Body of pancreas (tissue), 4 donors: ENCODE results near the gene CD1D.

Source experiments
- CTCF ChIP-seq, 7 experiments: fragments of 450-650 bp in 4 of 7; fragments of 200-600 bp in 3 of 7; sonication (generic) in 3 of 7; IDR thresholded peaks; one replicate each; pipeline ENCODE4 v1.5.1; 2016 to 2019; ENCODE audit warnings: antibody characterized with exemption in 7 of 7
- POLR2A ChIP-seq, 3 donors: fragments of 450-650 bp; IDR thresholded peaks; one replicate each; pipeline ENCODE4 v1.6.1; 2016; ENCODE audit warnings: antibody characterized with exemption in 3 of 3, mild to moderate bottlenecking in 2 of 3

GRCh38 chr1:158148468-158148867, 32.2 kb upstream of the CD1D start:
- TF ChIP-seq POLR2A (IDR thresholded peaks at IDR 0.05) (no peak), CTCF (IDR thresholded peaks at IDR 0.05) (no peak)
